Ascending aorta (tissue), 2 donors: ENCODE data around the gene FAM168A. TPM values are rescaled to one million over a fixed set of nuclear protein-coding genes. Genes with fewer than 3 reads are reported as not detected.

ENCODE experiments used
- DNase-seq, 2 donors: peaks; one replicate each; pipeline ENCODE4 v3.0.0-alpha.2; 2019; ENCODE audit warnings: low spot score in 2 of 2
- H3K27ac ChIP-seq, 2 donors: fragments of 200-600 bp; sonication (generic); one replicate each; pipeline ENCODE4 v1.5.1; 2016 to 2017; ENCODE audit warnings: mild to moderate bottlenecking in 1 of 2
- H3K27me3 ChIP-seq: fragments of 200-600 bp; sonication (generic); one replicate; pipeline ENCODE4 v1.5.1; 2017
- H3K36me3 ChIP-seq, 2 donors: fragments of 200-600 bp; sonication (generic); one replicate each; pipeline ENCODE4 v1.5.1; 2016
- H3K4me1 ChIP-seq, 2 donors: fragments of 200-600 bp; sonication (generic); one replicate each; pipeline ENCODE4 v1.5.1; 2016 to 2017; ENCODE audit warnings: mild to moderate bottlenecking in 1 of 2
- H3K4me3 ChIP-seq, 2 donors: fragments of 200-600 bp; sonication (generic); one replicate each; pipeline ENCODE4 v1.5.1; 2016 to 2017; ENCODE audit warnings: mild to moderate bottlenecking in 1 of 2
- H3K9me3 ChIP-seq, 2 donors: fragments of 200-600 bp; sonication (generic); one replicate each; pipeline ENCODE4 v1.5.1; 2016
- CTCF ChIP-seq, 3 experiments: fragments of 200-600 bp in 2 of 3; fragments of 450-650 bp in 1 of 3; sonication (generic) in 2 of 3; IDR thresholded peaks; one replicate each; pipeline ENCODE4 v1.5.1; 2016 to 2019; ENCODE audit warnings: antibody characterized with exemption in 3 of 3, mild to moderate bottlenecking in 1 of 3, moderate library complexity in 1 of 3
- intact Hi-C: fragments of 100-400 bp; cut with DNase I; formaldehyde crosslinking; loops from one replicate; pipeline ENCODE4 v1.15.1; 2023
- total RNA-seq: library from RNA; depleted of rRNA; stranded (reverse); fragments of >200 nt; gene quantifications from one replicate; pipeline ENCODE4 v1.1.0, GENCODE V29; 2016

FAM168A gene
- total RNA-seq, 1 donor from 2014 or later, result 44.1 TPM

DNA sequence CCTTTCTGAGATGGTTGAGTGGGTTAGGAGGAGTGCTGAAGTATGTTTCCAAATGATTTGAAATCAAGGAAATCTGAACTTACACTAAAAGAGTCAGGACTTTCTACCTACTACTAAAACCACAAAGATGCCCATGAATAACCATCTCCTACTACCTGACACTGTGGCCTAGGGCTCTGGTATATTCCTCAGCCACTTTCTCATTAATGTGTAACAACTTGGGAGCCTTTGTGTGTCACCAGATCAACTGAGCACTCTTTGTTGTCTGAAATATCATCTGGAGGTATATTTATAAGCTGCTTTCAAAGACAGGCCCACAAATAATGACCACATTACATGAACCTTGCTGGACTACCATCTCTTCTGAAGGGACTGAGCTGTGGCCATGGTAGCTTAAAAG is 177.8 kb downstream of the FAM168A start:
- intact Hi-C loops, result no loop called here
- Histone ChIP-seq H3K9me3 (no peaks in the 10 kb centered on the region), H3K4me3 (no peak overlapping the region), H3K36me3 (peaks cover 0 to 9% of the 10 kb centered on the region in 2 donors), H3K27ac (no peak overlapping the region), H3K4me1 (peaks cover 0 to 4% of the 10 kb centered on the region in 2 donors), H3K27me3 (no peaks in the 10 kb centered on the region)
- no peak for TF ChIP-seq CTCF (IDR thresholded peaks at IDR 0.05)
- no peak for DNase-seq

GRCh38 chr11:73416786-73417185 is 181.1 kb downstream of the FAM168A start:
- DNase-seq, result no peak
- Histone ChIP-seq H3K36me3 (peaks cover 0 to 9% of the 10 kb centered on the region in 2 donors), H3K4me1 (peaks cover 0 to 7% of the 10 kb centered on the region in 2 donors), H3K27me3 (no peaks in the 10 kb centered on the region), H3K9me3 (no peaks in the 10 kb centered on the region), H3K27ac (no peak overlapping the region), H3K4me3 (no peak overlapping the region)
- TF ChIP-seq CTCF (IDR thresholded peaks at IDR 0.05), result no peak
- intact Hi-C loops, result no loop called here

DNA sequence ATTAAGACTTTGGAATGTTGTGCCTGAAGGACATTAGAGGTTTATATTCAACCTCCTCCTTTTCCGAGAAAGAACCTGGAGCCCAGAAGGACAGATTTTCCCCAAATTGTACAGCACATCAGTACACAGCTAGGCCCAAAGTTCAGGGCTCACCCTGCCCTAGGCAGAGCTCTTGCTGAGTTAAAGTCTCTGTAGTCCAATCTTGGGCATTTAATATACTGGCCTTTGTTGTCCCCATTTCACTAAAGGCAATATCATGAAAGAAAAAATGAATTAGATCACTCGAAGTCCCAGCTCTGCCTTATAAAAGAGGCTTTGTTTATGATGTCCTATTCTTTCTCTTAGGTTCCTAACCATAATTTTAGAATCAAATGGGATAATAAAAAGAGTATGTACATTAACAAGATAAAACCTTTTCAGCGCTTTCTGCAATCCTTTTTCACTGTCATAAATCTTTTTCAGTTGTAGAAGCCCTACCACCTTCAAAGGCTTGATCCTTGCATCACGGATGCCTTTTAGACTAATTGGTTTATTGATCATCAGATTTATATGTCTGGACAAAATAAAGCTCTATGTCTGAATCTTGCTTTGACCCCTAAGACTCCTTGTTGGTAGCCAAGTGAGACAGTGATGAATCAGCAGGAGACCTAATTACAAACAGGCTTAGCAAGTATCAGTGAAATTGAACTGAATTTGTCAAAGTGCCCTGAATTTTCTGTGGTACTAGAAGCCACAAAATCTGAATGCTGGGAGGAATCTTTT is 181.9 kb downstream of the FAM168A start:
- intact Hi-C loops, result no loop called here
- Histone ChIP-seq H3K27ac (peak overlapping the region; percentile 41 to 51), H3K9me3 (no peaks in the 10 kb centered on the region), H3K36me3 (peaks cover 0 to 13% of the 10 kb centered on the region in 2 donors), H3K4me1 (peaks cover 0 to 7% of the 10 kb centered on the region in 2 donors), H3K4me3 (no peak overlapping the region), H3K27me3 (no peaks in the 10 kb centered on the region)
- TF ChIP-seq CTCF (IDR thresholded peaks at IDR 0.05), result no peak
- no peak for DNase-seq

- TF ChIP-seq CTCF (IDR thresholded peaks at IDR 0.05), result no peak
Measured at GRCh38 chr11:73414977-73415651, 182.8 kb downstream of the FAM168A start.

GRCh38 chr11:73413256-73413655 is 184.7 kb downstream of the FAM168A start:
- H3K4me1 ChIP-seq, result peaks cover 0 to 7% of the 10 kb centered on the region in 2 donors
- intact Hi-C loops, result no loop called here
- H3K9me3 ChIP-seq, result no peaks in the 10 kb centered on the region
- no peak for TF ChIP-seq CTCF (IDR thresholded peaks at IDR 0.05)
- H3K36me3 ChIP-seq, result peaks cover 10 to 23% of the 10 kb centered on the region in 2 donors
- no peak overlapping the region for H3K27ac ChIP-seq
- H3K27me3 ChIP-seq, result no peaks in the 10 kb centered on the region
- H3K4me3 ChIP-seq, result no peak overlapping the region
- DNase-seq, result no peak

More at GRCh38 chr11:73414977-73415651, 182.8 kb downstream of the FAM168A start:
- Histone ChIP-seq H3K27ac (peak overlapping the region; percentile 41 to 51), H3K4me3 (no peak overlapping the region), H3K27me3 (no peaks in the 10 kb centered on the region), H3K9me3 (no peaks in the 10 kb centered on the region), H3K4me1 (peaks cover 0 to 7% of the 10 kb centered on the region in 2 donors), H3K36me3 (peaks cover 0 to 20% of the 10 kb centered on the region in 2 donors)
- intact Hi-C loops, result no loop called here
- no peak for DNase-seq
